Measurements from ENCODE around the gene PTPN3. TPM values are rescaled to one million over a fixed set of nuclear protein-coding genes. Genes with fewer than 3 reads are reported as not detected.

The PTPN3 gene
- under 0.01 and 0.17 TPM in 2 replicates for total RNA-seq

GRCh38 chr9:109498195-109499092 lies at the start of gene PTPN3:
TSS of gene PTPN3 (minus strand) at chr9:109498307. CDS start at chr9:109463434, 34,873 bp downstream.

Other genes with a start within 250 kb of the PTPN3 start
- 0.15 and 0.66 TPM in 2 replicates for gene EPB41L4B, start 177.2 kb downstream of the PTPN3 start, total RNA-seq